Hepatocyte (in vitro differentiated cells): ENCODE results near the gene ZNF521.

Experiments used
- EZH2 ChIP-seq: fragments of 200-600 bp; sonication (generic); IDR thresholded peaks from 2 replicates; pipeline ENCODE4 v1.6.1; 2016; ENCODE audit warnings: antibody characterized with exemption, mild to moderate bottlenecking, borderline replicate concordance
- EZH2phosphoT487 ChIP-seq: fragments of 200-600 bp; sonication (generic); IDR thresholded peaks from one replicate; pipeline ENCODE4 v1.6.1; 2018; ENCODE audit warnings: antibody characterized with exemption, mild to moderate bottlenecking, low read depth, moderate library complexity; ENCODE audit not compliant: unreplicated experiment, severe bottlenecking
- TF ChIP-seq, protein P1 (sequence below): fragments of 200-600 bp; sonication (generic); IDR thresholded peaks from 2 replicates; pipeline ENCODE4 v1.5.1; 2016; ENCODE audit warnings: antibody characterized with exemption, mild to moderate bottlenecking; ENCODE audit not compliant: poor library complexity

DNA sequence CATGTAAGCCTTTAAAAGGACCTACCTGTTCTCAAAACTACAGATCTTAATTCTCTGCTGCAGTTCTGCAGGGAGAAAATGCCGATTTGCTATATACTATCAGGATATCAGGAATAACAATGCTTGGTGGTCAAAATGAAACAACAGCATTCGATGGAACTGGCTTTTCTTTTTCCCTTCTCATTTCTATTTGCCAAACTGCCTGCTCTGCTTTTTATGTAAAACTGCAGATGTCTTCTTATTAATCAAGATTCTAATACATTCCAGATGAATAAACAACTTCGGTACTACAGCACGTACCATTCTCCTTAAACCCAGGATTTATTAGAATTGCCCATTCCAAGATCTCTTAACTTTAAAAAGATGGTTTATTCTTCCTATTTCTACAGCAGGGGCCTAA, 100.9 kb downstream of the ZNF521 start:
- TF ChIP-seq, protein P1, sequence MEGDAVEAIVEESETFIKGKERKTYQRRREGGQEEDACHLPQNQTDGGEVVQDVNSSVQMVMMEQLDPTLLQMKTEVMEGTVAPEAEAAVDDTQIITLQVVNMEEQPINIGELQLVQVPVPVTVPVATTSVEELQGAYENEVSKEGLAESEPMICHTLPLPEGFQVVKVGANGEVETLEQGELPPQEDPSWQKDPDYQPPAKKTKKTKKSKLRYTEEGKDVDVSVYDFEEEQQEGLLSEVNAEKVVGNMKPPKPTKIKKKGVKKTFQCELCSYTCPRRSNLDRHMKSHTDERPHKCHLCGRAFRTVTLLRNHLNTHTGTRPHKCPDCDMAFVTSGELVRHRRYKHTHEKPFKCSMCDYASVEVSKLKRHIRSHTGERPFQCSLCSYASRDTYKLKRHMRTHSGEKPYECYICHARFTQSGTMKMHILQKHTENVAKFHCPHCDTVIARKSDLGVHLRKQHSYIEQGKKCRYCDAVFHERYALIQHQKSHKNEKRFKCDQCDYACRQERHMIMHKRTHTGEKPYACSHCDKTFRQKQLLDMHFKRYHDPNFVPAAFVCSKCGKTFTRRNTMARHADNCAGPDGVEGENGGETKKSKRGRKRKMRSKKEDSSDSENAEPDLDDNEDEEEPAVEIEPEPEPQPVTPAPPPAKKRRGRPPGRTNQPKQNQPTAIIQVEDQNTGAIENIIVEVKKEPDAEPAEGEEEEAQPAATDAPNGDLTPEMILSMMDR = no peak
- TF ChIP-seq EZH2phosphoT487 (no peak), EZH2 (no peak)
